ENCODE data around the gene PGS1. TPM values are rescaled to one million over a fixed set of nuclear protein-coding genes. Genes with fewer than 3 reads are reported as not detected.

PGS1 gene
- total and polyA plus RNA-seq, 8 donors: 11.9 to 209 (median 31.6) TPM

DNA sequence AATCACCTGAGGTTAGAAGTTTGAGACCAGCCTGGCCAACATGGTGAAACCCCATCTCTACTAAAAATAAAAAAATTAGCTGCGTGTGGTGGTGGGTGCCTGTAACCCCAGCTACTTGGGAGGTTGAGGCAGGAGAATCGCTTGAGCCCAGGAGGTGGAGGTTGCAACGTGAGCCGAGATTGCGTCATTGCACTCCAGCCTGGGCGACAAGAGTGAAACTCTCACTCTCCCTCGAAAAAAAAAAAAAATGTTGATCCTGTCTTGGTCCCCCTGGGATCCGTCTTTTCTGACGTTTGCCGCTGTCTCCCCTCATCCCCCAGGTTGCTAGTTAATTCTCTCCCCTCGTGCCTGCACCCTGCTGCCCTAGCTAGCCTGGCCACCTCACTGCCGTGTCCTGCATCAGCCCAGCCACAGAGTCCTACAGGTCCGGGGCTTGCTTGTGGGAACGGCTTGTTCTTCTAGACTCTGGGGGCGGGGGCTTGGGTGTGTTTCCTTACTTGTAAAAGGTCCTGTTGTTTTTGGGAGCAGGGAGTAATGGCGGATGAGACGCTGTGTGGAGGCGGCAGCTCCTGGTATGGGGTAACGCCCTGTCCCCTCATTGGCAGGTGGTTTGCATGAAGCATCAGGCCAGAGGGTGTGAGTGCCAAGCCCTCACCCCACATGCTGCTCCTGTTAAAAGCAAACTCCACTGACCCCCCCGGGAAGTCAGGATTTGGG, 44.6 kb downstream of the PGS1 start:
- Histone ChIP-seq H3K27ac (no peak overlapping the region), H3K36me3 (peaks cover 48 to 91% (median 84%) of the 10 kb centered on the region in 4 donors), H3K27me3 (no peaks in the 10 kb centered on the region), H3K4me1 (peaks cover 0 to 36% (median 0%) of the 10 kb centered on the region in 4 donors), H3K4me3 (no peak overlapping the region), H3K9me3 (no peaks in the 10 kb centered on the region)
- intact Hi-C loops (cut with DNase I; ENCODE audit: low total_unique reads): loop anchor here (5.0 to 10.0 kb wide), 2 partner anchors 48 to 136 kb away; partner anchors contain the start of gene PGS1
- WGBS, 5 donors: 85 to 91% (median 88%) methylated on average over 20 of the region's 20 CpGs
- TF ChIP-seq CTCF (IDR thresholded peaks at IDR 0.05): no peak
- TF ChIP-seq POLR2AphosphoS5 (IDR thresholded peaks at IDR 0.05): no peak
- TF ChIP-seq EP300 (IDR thresholded peaks at IDR 0.05): no peak
- no peak for TF ChIP-seq POLR2A (IDR thresholded peaks at IDR 0.05)
- peak in 1 of 2 donors; percentile 2 for DNase-seq

GRCh38 chr17:78423961-78424675, 45.7 kb downstream of the PGS1 start:
- Histone ChIP-seq H3K4me3 (no peak overlapping the region), H3K27ac (no peak overlapping the region), H3K27me3 (no peaks in the 10 kb centered on the region), H3K36me3 (peaks cover 48 to 98% (median 93%) of the 10 kb centered on the region in 4 donors), H3K9me3 (no peaks in the 10 kb centered on the region), H3K4me1 (peaks cover 0 to 41% (median 5%) of the 10 kb centered on the region in 4 donors)
- 76 to 81% (median 79%) methylated on average over 18 of the region's 18 CpGs for WGBS, 5 donors
- intact Hi-C loops (cut with DNase I; ENCODE audit: low total_unique reads): loop anchor here (5.0 to 10.0 kb wide), 2 partner anchors 49 to 137 kb away; partner anchors contain the start of gene PGS1
- peak in 1 of 2 donors; percentile 7 for DNase-seq
- no peak for TF ChIP-seq POLR2A (IDR thresholded peaks at IDR 0.05)
- no peak for TF ChIP-seq POLR2AphosphoS5 (IDR thresholded peaks at IDR 0.05)
- no peak for TF ChIP-seq CTCF (IDR thresholded peaks at IDR 0.05)
- TF ChIP-seq EP300 (IDR thresholded peaks at IDR 0.05): no peak

- Histone ChIP-seq H3K9me3 (no peaks in the 10 kb centered on the region), H3K4me3 (no peak overlapping the region), H3K27me3 (no peaks in the 10 kb centered on the region), H3K27ac (no peak overlapping the region), H3K4me1 (peaks cover 0 to 27% (median 6%) of the 10 kb centered on the region in 4 donors), H3K36me3 (peaks cover 38 to 98% (median 91%) of the 10 kb centered on the region in 4 donors)
- peak in 1 of 2 donors; percentile 3 for DNase-seq
- 85 to 91% (median 88%) methylated on average over 17 of the region's 17 CpGs for WGBS, 5 donors
- intact Hi-C loops (cut with DNase I; ENCODE audit: low total_unique reads): loop anchor here (10.0 kb wide), 1 partner anchor 51 kb away; the partner anchor contains the start of gene PGS1
- TF ChIP-seq EP300 (IDR thresholded peaks at IDR 0.05) (no peak), POLR2AphosphoS5 (IDR thresholded peaks at IDR 0.05) (no peak), POLR2A (IDR thresholded peaks at IDR 0.05) (no peak), CTCF (IDR thresholded peaks at IDR 0.05) (no peak)
These were observed 47.0 kb downstream of the PGS1 start for GRCh38 chr17:78425429-78425828.

DNA sequence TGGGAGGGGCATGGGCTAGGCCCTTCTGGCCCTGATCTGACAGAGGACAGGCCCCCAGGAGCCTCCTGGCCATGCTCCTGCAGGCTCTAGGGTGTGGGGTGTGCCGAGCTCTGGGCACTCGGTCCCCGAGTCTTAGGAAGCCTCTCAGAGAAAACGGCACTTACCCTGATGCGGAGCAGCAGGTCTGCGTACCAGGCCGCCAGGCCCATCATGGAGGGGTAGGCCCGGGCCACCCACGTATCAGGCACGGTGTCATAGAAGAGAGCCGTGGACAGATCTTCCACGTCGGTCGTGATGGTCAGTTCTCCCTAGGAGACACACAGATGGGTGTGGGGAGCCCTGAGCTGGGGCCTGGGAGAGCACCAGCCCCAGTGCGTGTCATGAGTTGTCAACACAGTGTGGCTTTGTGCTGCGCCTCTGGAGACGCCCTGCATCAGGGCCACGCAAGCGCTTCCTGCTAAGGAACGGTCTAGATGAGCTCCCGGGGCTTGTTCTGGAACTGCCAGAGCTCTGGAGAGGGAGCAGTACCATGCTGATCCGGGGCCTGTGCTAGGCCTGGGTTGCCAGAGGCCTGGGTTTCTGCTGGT, 47.9 kb downstream of the PGS1 start:
- 92 to 96% (median 94%) methylated on average over 12 to 22 of the region's 22 CpGs; no CpG with 5 or more reads in 1 of the 5 donors for WGBS, 5 donors
- Histone ChIP-seq H3K9me3 (no peaks in the 10 kb centered on the region), H3K27me3 (no peaks in the 10 kb centered on the region), H3K4me3 (no peak overlapping the region), H3K27ac (no peak overlapping the region), H3K4me1 (peaks cover 0 to 20% (median 6%) of the 10 kb centered on the region in 4 donors), H3K36me3 (peaks cover 38 to 90% (median 82%) of the 10 kb centered on the region in 4 donors)
- intact Hi-C loops (cut with DNase I; ENCODE audit: low total_unique reads): loop anchor here (10.0 kb wide), 1 partner anchor 52 kb away; the partner anchor contains the start of gene PGS1
- DNase-seq: no peak
- TF ChIP-seq POLR2AphosphoS5 (IDR thresholded peaks at IDR 0.05): no peak
- no peak for TF ChIP-seq POLR2A (IDR thresholded peaks at IDR 0.05)
- TF ChIP-seq CTCF (IDR thresholded peaks at IDR 0.05): no peak
- no peak for TF ChIP-seq EP300 (IDR thresholded peaks at IDR 0.05)

All from stomach (tissue), 9 donors.